ENCODE data around the gene CDCP1. TPM values are rescaled to one million over a fixed set of nuclear protein-coding genes. Genes with fewer than 3 reads are reported as not detected.

The CDCP1 gene, protein sequence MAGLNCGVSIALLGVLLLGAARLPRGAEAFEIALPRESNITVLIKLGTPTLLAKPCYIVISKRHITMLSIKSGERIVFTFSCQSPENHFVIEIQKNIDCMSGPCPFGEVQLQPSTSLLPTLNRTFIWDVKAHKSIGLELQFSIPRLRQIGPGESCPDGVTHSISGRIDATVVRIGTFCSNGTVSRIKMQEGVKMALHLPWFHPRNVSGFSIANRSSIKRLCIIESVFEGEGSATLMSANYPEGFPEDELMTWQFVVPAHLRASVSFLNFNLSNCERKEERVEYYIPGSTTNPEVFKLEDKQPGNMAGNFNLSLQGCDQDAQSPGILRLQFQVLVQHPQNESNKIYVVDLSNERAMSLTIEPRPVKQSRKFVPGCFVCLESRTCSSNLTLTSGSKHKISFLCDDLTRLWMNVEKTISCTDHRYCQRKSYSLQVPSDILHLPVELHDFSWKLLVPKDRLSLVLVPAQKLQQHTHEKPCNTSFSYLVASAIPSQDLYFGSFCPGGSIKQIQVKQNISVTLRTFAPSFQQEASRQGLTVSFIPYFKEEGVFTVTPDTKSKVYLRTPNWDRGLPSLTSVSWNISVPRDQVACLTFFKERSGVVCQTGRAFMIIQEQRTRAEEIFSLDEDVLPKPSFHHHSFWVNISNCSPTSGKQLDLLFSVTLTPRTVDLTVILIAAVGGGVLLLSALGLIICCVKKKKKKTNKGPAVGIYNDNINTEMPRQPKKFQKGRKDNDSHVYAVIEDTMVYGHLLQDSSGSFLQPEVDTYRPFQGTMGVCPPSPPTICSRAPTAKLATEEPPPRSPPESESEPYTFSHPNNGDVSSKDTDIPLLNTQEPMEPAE
- total RNA-seq: 37.9 and 62.0 TPM in 2 replicates

GRCh38 chr3:45145681-45146614 is at the start of gene CDCP1:
Gene CDCP1 (minus strand): TSS chr3:45146378. CDS start chr3:45146287, 91 bp downstream.

Other genes with a start within 250 kb of the CDCP1 start
- gene ZDHHC3, start 170.2 kb downstream of the CDCP1 start, total RNA-seq: 63.0 and 93.3 TPM in 2 replicates
- gene EXOSC7, start 170.1 kb downstream of the CDCP1 start, total RNA-seq: 59.2 and 94.3 TPM in 2 replicates
- 0.79 TPM in 1 of 2 replicates, not detected in the other for gene CLEC3B, start 120.1 kb downstream of the CDCP1 start, total RNA-seq
- 6.0 and 8.8 TPM in 2 replicates for gene TMEM158, start 79.9 kb upstream of the CDCP1 start, total RNA-seq
- 25.5 and 27.4 TPM in 2 replicates for gene LARS2, start 242.2 kb upstream of the CDCP1 start, total RNA-seq

Measured in airway epithelial cell (primary cell).